ENCODE measurements around the gene CDH7.

CDH7 gene

GRCh38 chr18:65922103-65922502 lies 171.3 kb downstream of the CDH7 start:
- DNase-seq, result no peak

GRCh38 chr18:65924904-65925303 lies 174.1 kb downstream of the CDH7 start:
- peak; percentile 36 for DNase-seq

GRCh38 chr18:65934874-65935273 lies 184.1 kb downstream of the CDH7 start:
- no peak for DNase-seq

GRCh38 chr18:65936678-65937077 lies 185.9 kb downstream of the CDH7 start:
- DNase-seq, result peak; percentile 5

- no peak for DNase-seq
Observed at GRCh38 chr18:65937180-65937579, 186.4 kb downstream of the CDH7 start.

- peak; percentile 49 for DNase-seq
Observed at GRCh38 chr18:65938592-65939372, 188.0 kb downstream of the CDH7 start.

All from NCI-H2171 treated with DMSO at 0.1 percent for 48 hours (cell line).